Prostate gland (tissue), 2 donors: Measurements from ENCODE around the gene PHLDA2. TPM values are rescaled to one million over a fixed set of nuclear protein-coding genes. Genes with fewer than 3 reads are reported as not detected.

ENCODE experiments used
- DNase-seq: peaks from one replicate; pipeline ENCODE4 v3.0.0-alpha.2; 2019; ENCODE audit warnings: low spot score
- H3K27ac ChIP-seq, 2 donors: fragments of 200-600 bp; sonication (generic); 2 replicates each; pipeline ENCODE4 v1.5.1; 2017 to 2019
- H3K27me3 ChIP-seq: fragments of 200-600 bp; sonication (generic); replicated peaks from 2 replicates; pipeline ENCODE4 v1.5.1; 2019; ENCODE audit not compliant: insufficient read depth
- H3K36me3 ChIP-seq, 2 donors: fragments of 200-600 bp; sonication (generic); 1 replicate in 1 of 2; 2 replicates in 1 of 2; pipeline versions ENCODE4 v1.5.1 to v1.8.1; 2017 to 2019
- H3K4me1 ChIP-seq: fragments of 200-600 bp; sonication (generic); replicated peaks from 2 replicates; pipeline ENCODE4 v1.5.1; 2019
- H3K4me3 ChIP-seq, 2 donors: fragments of 200-600 bp; sonication (generic); 2 replicates each; pipeline ENCODE4 v1.5.1; 2017 to 2019
- H3K9me3 ChIP-seq: fragments of 200-600 bp; sonication (generic); 2 replicates; pipeline ENCODE4 v1.5.1; 2017
- POLR2A ChIP-seq: fragments of 450-650 bp; IDR thresholded peaks from one replicate; pipeline ENCODE4 v1.6.1; 2016; ENCODE audit warnings: antibody characterized with exemption, mild to moderate bottlenecking
- POLR2AphosphoS5 ChIP-seq: sonication (generic); formaldehyde crosslinking; IDR thresholded peaks from one replicate; pipeline ENCODE4 v1.6.1; 2017; ENCODE audit warnings: antibody characterized with exemption
- WGBS: methylation state at CpG from one replicate; pipeline ENCODE4 v1.1.5; 2018; 5-methylcytosine and 5-hydroxymethylcytosine counted together
- intact Hi-C: fragments of 100-400 bp; cut with DNase I; formaldehyde crosslinking; loops from one replicate; pipeline ENCODE4 v1.14.2; 2022
- total RNA-seq, 2 donors: library from RNA; depleted of rRNA; stranded (reverse); fragments of >200 nt; gene quantifications; one replicate each; pipeline ENCODE4 v1.1.0, GENCODE V29; 2016
- TF ChIP-seq, protein P1 (sequence below), 4 experiments: fragments of 200-600 bp in 2 of 4; fragments of 450-650 bp in 2 of 4; sonication (generic) in 2 of 4; IDR thresholded peaks; 1 replicate in 3 of 4; 2 replicates in 1 of 4; pipeline ENCODE4 v1.5.1; 2016 to 2019; ENCODE audit warnings: antibody characterized with exemption in 4 of 4, mild to moderate bottlenecking in 2 of 4, moderate library complexity in 2 of 4

The PHLDA2 gene
- total RNA-seq, 2 donors from 2014 or later = 12.4 to 20.4 TPM

DNA sequence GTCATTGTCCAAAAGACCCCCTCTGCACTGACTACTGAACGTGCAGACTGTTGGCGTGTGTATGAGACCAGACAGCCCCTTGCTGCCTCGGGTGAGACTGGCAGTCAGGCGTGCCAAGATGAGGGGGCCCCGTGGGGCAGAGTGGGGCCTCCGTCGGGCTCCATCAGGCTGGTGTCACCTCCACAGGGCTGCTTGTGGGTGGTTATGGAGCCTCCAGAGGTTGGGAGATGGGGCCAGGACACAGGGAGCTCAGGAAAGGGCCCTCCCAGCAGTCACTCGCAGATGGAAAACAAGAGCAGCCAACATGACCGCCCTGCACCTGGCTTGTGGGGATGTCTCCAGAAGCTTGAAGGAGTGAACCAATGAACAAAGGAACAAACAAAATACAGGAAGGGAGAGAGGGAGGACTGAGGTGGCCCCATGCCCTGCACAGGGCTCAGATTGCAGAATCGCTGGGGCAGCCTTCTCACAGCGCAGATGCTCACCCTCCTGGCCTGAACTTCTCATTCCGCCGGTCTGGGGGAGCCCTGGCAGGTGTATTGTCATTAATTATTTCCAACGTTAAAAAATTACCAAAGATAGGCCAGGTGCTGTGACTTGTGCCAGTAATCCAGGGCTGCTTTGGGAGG, 5.5 kb upstream of the PHLDA2 start:
- intact Hi-C loops = no loop called here
- H3K4me1 ChIP-seq = no peaks in the 10 kb centered on the region
- no peak overlapping the region for H3K4me3 ChIP-seq
- no peak overlapping the region for H3K27ac ChIP-seq
- DNase-seq = no peak
- no peaks in the 10 kb centered on the region for H3K36me3 ChIP-seq
- no peak for TF ChIP-seq POLR2AphosphoS5
- no peak for TF ChIP-seq POLR2A
- TF ChIP-seq, protein P1, sequence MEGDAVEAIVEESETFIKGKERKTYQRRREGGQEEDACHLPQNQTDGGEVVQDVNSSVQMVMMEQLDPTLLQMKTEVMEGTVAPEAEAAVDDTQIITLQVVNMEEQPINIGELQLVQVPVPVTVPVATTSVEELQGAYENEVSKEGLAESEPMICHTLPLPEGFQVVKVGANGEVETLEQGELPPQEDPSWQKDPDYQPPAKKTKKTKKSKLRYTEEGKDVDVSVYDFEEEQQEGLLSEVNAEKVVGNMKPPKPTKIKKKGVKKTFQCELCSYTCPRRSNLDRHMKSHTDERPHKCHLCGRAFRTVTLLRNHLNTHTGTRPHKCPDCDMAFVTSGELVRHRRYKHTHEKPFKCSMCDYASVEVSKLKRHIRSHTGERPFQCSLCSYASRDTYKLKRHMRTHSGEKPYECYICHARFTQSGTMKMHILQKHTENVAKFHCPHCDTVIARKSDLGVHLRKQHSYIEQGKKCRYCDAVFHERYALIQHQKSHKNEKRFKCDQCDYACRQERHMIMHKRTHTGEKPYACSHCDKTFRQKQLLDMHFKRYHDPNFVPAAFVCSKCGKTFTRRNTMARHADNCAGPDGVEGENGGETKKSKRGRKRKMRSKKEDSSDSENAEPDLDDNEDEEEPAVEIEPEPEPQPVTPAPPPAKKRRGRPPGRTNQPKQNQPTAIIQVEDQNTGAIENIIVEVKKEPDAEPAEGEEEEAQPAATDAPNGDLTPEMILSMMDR (IDR thresholded peaks at IDR 0.05) = no peak
- H3K9me3 ChIP-seq = no peaks in the 10 kb centered on the region
- H3K27me3 ChIP-seq = no peaks in the 10 kb centered on the region
- 84% methylated on average over 14 of the region's 14 CpGs for WGBS

GRCh38 chr11:2934021-2934550, 4.9 kb upstream of the PHLDA2 start:
- WGBS = 95% methylated on average over 7 of the region's 7 CpGs

GRCh38 chr11:2933375-2934020, 4.3 kb upstream of the PHLDA2 start:
- Histone ChIP-seq H3K36me3 (no peaks in the 10 kb centered on the region), H3K27me3 (no peaks in the 10 kb centered on the region), H3K9me3 (no peaks in the 10 kb centered on the region), H3K4me1 (no peaks in the 10 kb centered on the region), H3K4me3 (no peak overlapping the region), H3K27ac (no peak overlapping the region)
- TF ChIP-seq, protein P1 (IDR thresholded peaks at IDR 0.05) = no peak
- TF ChIP-seq POLR2A = peak; percentile 73
- TF ChIP-seq POLR2AphosphoS5 = peak; percentile 17
- WGBS = 31% methylated on average over 10 of the region's 12 CpGs
- intact Hi-C loops = no loop called here
- DNase-seq = no peak

More at GRCh38 chr11:2934021-2934550, 4.9 kb upstream of the PHLDA2 start:
- intact Hi-C loops = no loop called here
- Histone ChIP-seq H3K27ac (no peak overlapping the region), H3K4me3 (no peak overlapping the region), H3K4me1 (no peaks in the 10 kb centered on the region), H3K9me3 (no peaks in the 10 kb centered on the region), H3K36me3 (no peaks in the 10 kb centered on the region), H3K27me3 (no peaks in the 10 kb centered on the region)
- TF ChIP-seq, protein P1 (IDR thresholded peaks at IDR 0.05) = no peak
- no peak for TF ChIP-seq POLR2AphosphoS5
- no peak for DNase-seq

DNA sequence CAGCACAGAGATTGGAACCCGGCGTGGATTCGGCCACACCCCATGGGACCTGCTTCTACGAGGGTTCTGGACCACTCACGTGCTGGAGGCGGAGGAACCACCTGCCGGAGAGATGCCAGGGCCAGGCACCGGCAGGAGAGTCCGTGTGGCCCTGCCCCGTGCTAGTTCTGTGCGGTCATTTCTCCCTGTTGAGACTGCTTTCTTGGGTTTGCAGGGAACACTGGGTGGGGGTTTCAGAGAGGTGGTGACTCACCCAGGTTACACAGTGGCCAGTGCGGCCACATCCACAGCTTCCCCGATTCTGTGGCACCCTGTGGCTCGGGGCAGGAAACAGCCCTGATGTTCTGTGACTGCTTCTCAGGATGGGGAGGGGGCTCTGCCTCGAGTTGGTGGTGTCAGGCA, 3.6 kb upstream of the PHLDA2 start:
- TF ChIP-seq POLR2A (no peak), POLR2AphosphoS5 (no peak)
- TF ChIP-seq, protein P1 (IDR thresholded peaks at IDR 0.05) = no peak
- Histone ChIP-seq H3K9me3 (no peaks in the 10 kb centered on the region), H3K4me3 (no peak overlapping the region), H3K36me3 (no peaks in the 10 kb centered on the region), H3K27ac (no peak overlapping the region), H3K4me1 (no peaks in the 10 kb centered on the region), H3K27me3 (no peaks in the 10 kb centered on the region)
- 55% methylated on average over 15 of the region's 15 CpGs for WGBS
- no peak for DNase-seq
- intact Hi-C loops = no loop called here
